ENCODE data around the gene A4GALT. TPM values are rescaled to one million over a fixed set of nuclear protein-coding genes. Genes with fewer than 3 reads are reported as not detected.

Gene A4GALT
- total RNA-seq, 2 experiments from 2014 or later, result not detected

- POLR2A ChIA-PET, result no interaction called here
- TF ChIP-seq, protein P1, sequence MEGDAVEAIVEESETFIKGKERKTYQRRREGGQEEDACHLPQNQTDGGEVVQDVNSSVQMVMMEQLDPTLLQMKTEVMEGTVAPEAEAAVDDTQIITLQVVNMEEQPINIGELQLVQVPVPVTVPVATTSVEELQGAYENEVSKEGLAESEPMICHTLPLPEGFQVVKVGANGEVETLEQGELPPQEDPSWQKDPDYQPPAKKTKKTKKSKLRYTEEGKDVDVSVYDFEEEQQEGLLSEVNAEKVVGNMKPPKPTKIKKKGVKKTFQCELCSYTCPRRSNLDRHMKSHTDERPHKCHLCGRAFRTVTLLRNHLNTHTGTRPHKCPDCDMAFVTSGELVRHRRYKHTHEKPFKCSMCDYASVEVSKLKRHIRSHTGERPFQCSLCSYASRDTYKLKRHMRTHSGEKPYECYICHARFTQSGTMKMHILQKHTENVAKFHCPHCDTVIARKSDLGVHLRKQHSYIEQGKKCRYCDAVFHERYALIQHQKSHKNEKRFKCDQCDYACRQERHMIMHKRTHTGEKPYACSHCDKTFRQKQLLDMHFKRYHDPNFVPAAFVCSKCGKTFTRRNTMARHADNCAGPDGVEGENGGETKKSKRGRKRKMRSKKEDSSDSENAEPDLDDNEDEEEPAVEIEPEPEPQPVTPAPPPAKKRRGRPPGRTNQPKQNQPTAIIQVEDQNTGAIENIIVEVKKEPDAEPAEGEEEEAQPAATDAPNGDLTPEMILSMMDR (IDR thresholded peaks at IDR 0.05), result no peak
- Histone ChIP-seq H3K4me3 (ENCODE audit: low read length) (no peak overlapping the region), H3K9me3 (ENCODE audit: control insufficient read depth in 1 of 2, insufficient read depth in 1 of 2, low read length in 2 of 2) (no peaks in the 10 kb centered on the region), H3K27ac (ENCODE audit: low read depth in 1 of 2, low read length in 2 of 2) (no peak overlapping the region), H3K27me3 (ENCODE audit: control insufficient read depth in 1 of 2, insufficient read depth in 2 of 2, low read length in 2 of 2) (peaks cover 37 to 58% of the 10 kb centered on the region in 2 experiments), H3K4me1 (ENCODE audit: insufficient read depth, low read length) (peaks cover 12% of the 10 kb centered on the region), H3K36me3 (ENCODE audit: insufficient read depth, low read length) (no peaks in the 10 kb centered on the region)
- H3K27ac Mint-ChIP-seq, result no peak overlapping the region
- intact Hi-C loops (cut with DNase I, micrococcal nuclease), result no loop called here
- H3K36me3 Mint-ChIP-seq (ENCODE audit: low read depth), result no peaks in the 10 kb centered on the region
- no peak for ATAC-seq (ENCODE audit: poor library complexity)
- peaks cover 16% of the 10 kb centered on the region for H3K4me1 Mint-ChIP-seq (ENCODE audit: low read depth)
- peak overlapping the region; percentile 78 for H3K4me3 Mint-ChIP-seq
- CTCF ChIA-PET, result no interaction called here
- H3K9me3 Mint-ChIP-seq, result no peaks in the 10 kb centered on the region
- no peak for DNase-seq
- peaks cover 73% of the 10 kb centered on the region for H3K27me3 Mint-ChIP-seq
Measured at GRCh38 chr22:42719656-42720262, 911 bp downstream of the A4GALT start.

DNA sequence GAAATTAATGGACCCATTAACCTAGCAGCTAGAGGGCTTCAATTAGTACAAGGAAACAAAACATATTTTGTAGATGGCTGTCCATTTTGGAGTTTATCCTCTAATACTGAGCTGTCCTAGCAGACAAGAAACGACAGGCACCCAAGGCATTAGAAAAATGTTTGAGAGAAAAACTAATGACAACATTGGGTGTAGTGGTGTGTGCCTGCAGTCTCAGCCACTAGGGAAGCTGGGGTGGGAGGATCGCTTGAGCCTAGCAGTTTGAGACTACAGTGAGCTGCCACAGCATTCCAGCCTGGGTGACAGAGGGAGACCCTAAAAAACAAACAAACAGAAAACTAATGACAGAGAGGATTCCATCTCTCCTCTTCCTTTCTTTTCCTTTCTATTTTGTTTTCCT lies 1.5 kb downstream of the A4GALT start:
- Mint-ChIP-seq H3K9me3 (no peaks in the 10 kb centered on the region), H3K36me3 (ENCODE audit: low read depth) (no peaks in the 10 kb centered on the region), H3K4me1 (ENCODE audit: low read depth) (peaks cover 16% of the 10 kb centered on the region), H3K4me3 (peak overlapping the region; percentile 78), H3K27ac (no peak overlapping the region), H3K27me3 (peaks cover 76% of the 10 kb centered on the region)
- TF ChIP-seq, protein P1 (IDR thresholded peaks at IDR 0.05), result no peak
- H3K36me3 ChIP-seq (ENCODE audit: insufficient read depth, low read length), result no peaks in the 10 kb centered on the region
- POLR2A ChIA-PET, result no interaction called here
- peaks cover 37 to 57% of the 10 kb centered on the region in 2 experiments for H3K27me3 ChIP-seq (ENCODE audit: control insufficient read depth in 1 of 2, insufficient read depth in 2 of 2, low read length in 2 of 2)
- no peaks in the 10 kb centered on the region for H3K9me3 ChIP-seq (ENCODE audit: control insufficient read depth in 1 of 2, insufficient read depth in 1 of 2, low read length in 2 of 2)
- no peak for DNase-seq
- H3K4me1 ChIP-seq (ENCODE audit: insufficient read depth, low read length), result peaks cover 12% of the 10 kb centered on the region
- CTCF ChIA-PET, result no interaction called here
- intact Hi-C loops (cut with DNase I, micrococcal nuclease), result no loop called here
- no peak overlapping the region for H3K4me3 ChIP-seq (ENCODE audit: low read length)
- no peak for ATAC-seq (ENCODE audit: poor library complexity)
- H3K27ac ChIP-seq (ENCODE audit: low read depth in 1 of 2, low read length in 2 of 2), result no peak overlapping the region

- peaks cover 35 to 54% of the 10 kb centered on the region in 2 experiments for H3K27me3 ChIP-seq (ENCODE audit: control insufficient read depth in 1 of 2, insufficient read depth in 2 of 2, low read length in 2 of 2)
- peaks cover 16% of the 10 kb centered on the region for H3K4me1 Mint-ChIP-seq (ENCODE audit: low read depth)
- H3K4me3 ChIP-seq (ENCODE audit: low read length), result no peak overlapping the region
- H3K36me3 ChIP-seq (ENCODE audit: insufficient read depth, low read length), result no peaks in the 10 kb centered on the region
- H3K9me3 ChIP-seq (ENCODE audit: control insufficient read depth in 1 of 2, insufficient read depth in 1 of 2, low read length in 2 of 2), result no peaks in the 10 kb centered on the region
- no peaks in the 10 kb centered on the region for H3K36me3 Mint-ChIP-seq (ENCODE audit: low read depth)
- ChIA-PET CTCF (no interaction called here), POLR2A (no interaction called here)
- DNase-seq, result no peak
- no peak overlapping the region for H3K27ac Mint-ChIP-seq
- intact Hi-C loops (cut with DNase I, micrococcal nuclease), result no loop called here
- H3K27me3 Mint-ChIP-seq, result peaks cover 71% of the 10 kb centered on the region
- no peaks in the 10 kb centered on the region for H3K9me3 Mint-ChIP-seq
- no peak overlapping the region for H3K27ac ChIP-seq (ENCODE audit: low read depth in 1 of 2, low read length in 2 of 2)
- peaks cover 12% of the 10 kb centered on the region for H3K4me1 ChIP-seq (ENCODE audit: insufficient read depth, low read length)
- no peak overlapping the region for H3K4me3 Mint-ChIP-seq
- TF ChIP-seq, protein P1 (IDR thresholded peaks at IDR 0.05), result no peak
- no peak for ATAC-seq (ENCODE audit: poor library complexity)
Measured at GRCh38 chr22:42717197-42717928, 3.3 kb downstream of the A4GALT start.

All from CD4-positive, alpha-beta T cell (primary cell).